ENCODE measurements around the gene RNF212. TPM values are rescaled to one million over a fixed set of nuclear protein-coding genes. Genes with fewer than 3 reads are reported as not detected.

Gene RNF212
- total RNA-seq, 1 donor from 2014 or later: 1.8 TPM

DNA sequence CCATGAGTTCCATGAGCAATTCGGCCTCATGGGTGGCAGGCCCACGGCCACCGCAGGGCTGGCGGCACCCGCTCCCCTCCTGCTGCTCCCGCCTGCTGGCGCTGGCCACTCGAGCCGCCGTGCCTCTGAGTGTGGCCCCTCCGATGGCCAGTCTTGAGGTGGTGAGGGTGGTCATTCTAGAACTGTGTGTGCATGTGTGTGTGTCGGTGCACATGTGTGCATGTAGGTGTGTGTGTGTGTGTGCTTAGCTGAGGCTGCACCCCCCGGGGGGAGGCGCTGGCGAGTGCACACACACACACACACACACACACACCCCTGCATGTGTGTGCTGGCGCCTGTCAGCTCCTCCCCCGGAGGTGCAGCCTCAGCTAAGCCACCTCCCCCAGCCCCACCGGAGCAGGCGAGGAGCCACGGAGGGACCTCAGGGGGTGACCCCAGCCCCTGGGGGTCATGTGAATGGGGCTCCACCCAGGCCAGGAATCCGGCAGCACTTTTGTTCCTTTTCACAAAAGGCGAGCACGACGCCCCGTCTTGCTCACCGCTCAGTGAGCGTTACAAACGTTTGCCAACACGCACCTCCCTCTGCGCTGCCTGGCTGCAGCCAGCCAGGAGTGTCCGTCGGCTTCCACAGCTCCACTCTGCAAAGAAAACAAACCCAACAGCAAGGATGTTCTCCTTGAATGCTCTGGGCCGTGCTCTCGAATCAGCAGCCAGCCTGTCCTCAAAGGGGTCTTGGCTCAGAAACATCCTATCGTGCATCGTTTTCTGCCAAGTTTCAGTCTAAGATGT lies 72.0 kb downstream of the RNF212 start:
- H3K9me3 Mint-ChIP-seq: no peaks in the 10 kb centered on the region
- DNase-seq: no peak
- H3K36me3 Mint-ChIP-seq (ENCODE audit: low read depth): no peaks in the 10 kb centered on the region
- H3K4me3 Mint-ChIP-seq: no peak overlapping the region
- H3K27me3 Mint-ChIP-seq: peaks cover 12% of the 10 kb centered on the region
- H3K4me1 Mint-ChIP-seq: peaks cover 3% of the 10 kb centered on the region
- intact Hi-C loops (cut with micrococcal nuclease): no loop called here
- no peak overlapping the region for H3K27ac Mint-ChIP-seq

DNA sequence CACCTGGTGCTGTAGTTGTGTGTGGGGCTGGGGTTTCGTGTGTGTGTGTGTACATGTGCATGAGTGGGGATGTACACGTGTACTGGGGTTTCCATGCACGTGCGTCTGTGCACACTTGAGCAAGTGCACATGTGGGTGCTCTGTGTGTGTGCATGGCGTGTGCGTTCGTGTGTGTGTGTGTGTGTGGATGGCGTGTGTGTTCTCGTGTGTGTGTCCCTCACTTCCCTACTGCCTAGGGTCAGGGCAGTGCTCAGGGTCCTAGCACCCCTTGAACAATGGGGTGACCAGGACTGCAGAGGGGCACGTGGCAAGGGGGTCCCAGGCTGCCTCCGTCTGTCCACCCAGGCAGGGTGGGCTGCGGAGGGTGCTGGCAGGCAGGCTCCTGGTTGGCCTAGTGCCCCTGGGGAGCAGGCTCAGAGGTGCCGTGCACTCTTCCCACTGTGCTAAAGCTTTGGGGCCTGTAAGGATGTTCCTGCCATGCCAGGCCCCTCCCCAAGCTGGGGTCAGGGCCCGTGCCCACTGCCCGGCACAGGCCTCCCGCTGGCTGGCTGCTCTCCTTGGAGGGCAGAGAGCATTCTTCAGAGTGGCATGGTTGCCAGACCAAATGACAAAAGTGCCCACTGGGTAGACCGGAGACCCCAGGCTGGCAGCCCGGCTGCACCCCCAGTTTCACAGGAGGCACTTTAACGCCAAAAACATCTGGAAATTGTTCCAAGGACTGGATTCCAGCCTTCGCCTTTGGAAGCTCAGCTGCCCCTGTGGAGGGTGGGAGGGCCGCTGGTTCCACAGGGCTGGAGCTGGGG lies 72.8 kb downstream of the RNF212 start:
- no peak for DNase-seq
- Mint-ChIP-seq H3K36me3 (ENCODE audit: low read depth) (no peaks in the 10 kb centered on the region), H3K9me3 (no peaks in the 10 kb centered on the region), H3K4me1 (peaks cover 3% of the 10 kb centered on the region), H3K27ac (no peak overlapping the region), H3K4me3 (no peak overlapping the region), H3K27me3 (peaks cover 11% of the 10 kb centered on the region)
- intact Hi-C loops (cut with micrococcal nuclease): no loop called here

DNA sequence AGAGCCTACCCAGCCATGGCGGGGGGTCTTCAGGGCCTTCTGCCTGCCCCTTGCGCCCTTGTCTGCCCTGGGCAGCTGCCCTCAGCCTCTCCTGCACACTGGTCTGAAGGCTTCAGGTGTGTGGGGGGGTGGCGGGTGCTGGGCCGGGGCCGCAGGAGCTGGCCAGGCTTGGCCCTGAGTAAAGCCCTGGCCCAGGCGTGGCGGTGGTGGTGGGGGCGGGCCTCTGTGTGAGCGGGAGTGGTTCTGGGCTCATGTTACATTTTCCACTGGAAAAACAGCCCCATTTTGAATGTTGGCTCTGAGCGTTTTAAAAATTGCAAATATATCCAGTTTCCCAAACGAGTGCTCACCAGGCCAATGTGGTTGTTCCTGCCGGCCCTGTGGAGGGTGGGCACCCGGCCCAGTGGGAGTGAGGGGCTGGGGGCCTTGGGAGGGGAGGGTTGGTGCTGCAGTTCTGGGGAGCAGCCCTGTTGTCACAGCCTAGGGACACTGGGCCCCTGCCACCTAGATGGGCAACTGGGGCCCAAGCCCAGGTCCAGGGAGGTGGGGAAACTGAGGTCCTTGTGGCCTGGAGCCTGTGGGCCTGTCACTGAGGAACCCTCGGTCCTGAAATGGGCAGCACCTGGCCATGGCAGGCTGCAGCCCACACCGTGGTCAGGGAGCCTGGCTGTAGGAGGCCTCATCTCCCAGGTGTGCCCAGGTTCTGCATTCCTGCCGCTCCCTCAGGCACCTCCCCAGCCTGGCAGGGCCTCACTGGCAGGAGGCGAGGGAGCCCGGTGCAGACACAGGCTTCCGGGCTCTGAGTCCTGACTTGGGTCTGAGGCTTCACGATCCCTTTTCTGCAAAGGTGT lies 73.6 kb downstream of the RNF212 start:
- intact Hi-C loops (cut with micrococcal nuclease): no loop called here
- H3K36me3 Mint-ChIP-seq (ENCODE audit: low read depth): no peaks in the 10 kb centered on the region
- peaks cover 3% of the 10 kb centered on the region for H3K4me1 Mint-ChIP-seq
- no peak for DNase-seq
- no peak overlapping the region for H3K4me3 Mint-ChIP-seq
- no peaks in the 10 kb centered on the region for H3K9me3 Mint-ChIP-seq
- H3K27ac Mint-ChIP-seq: no peak overlapping the region
- peaks cover 6% of the 10 kb centered on the region for H3K27me3 Mint-ChIP-seq

DNA sequence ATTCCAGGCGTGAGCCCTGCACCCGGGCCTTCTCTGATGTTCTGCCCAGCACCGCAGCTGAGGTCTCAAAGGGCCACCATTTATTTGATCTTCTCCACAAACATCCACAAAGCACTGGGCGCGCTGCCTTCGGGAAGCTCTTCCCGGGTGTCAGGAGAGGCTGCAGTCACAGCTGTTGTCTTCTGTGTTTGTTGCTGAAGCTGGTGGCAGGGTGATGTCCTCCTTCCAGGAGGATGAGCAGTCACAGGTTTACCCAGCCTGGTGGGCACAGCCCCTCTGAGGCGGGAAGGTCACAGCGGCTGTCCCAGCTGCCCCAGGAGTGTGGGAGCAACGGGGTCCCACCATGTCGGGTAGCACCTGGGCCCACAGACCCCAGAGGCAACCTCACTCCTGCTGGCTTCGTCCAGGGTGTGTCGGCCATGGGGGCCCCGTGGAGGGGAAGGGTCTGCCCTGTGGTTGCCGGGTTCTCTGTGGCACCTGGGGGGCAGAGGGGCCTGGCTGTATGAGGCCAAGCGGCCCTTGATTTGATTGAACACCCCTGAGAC lies 74.3 kb downstream of the RNF212 start:
- H3K4me1 Mint-ChIP-seq: peaks cover 3% of the 10 kb centered on the region
- no peaks in the 10 kb centered on the region for H3K9me3 Mint-ChIP-seq
- intact Hi-C loops (cut with micrococcal nuclease): no loop called here
- H3K36me3 Mint-ChIP-seq (ENCODE audit: low read depth): no peaks in the 10 kb centered on the region
- no peak overlapping the region for H3K27ac Mint-ChIP-seq
- no peak for DNase-seq
- H3K27me3 Mint-ChIP-seq: peaks cover 5% of the 10 kb centered on the region
- no peak overlapping the region for H3K4me3 Mint-ChIP-seq

DNA sequence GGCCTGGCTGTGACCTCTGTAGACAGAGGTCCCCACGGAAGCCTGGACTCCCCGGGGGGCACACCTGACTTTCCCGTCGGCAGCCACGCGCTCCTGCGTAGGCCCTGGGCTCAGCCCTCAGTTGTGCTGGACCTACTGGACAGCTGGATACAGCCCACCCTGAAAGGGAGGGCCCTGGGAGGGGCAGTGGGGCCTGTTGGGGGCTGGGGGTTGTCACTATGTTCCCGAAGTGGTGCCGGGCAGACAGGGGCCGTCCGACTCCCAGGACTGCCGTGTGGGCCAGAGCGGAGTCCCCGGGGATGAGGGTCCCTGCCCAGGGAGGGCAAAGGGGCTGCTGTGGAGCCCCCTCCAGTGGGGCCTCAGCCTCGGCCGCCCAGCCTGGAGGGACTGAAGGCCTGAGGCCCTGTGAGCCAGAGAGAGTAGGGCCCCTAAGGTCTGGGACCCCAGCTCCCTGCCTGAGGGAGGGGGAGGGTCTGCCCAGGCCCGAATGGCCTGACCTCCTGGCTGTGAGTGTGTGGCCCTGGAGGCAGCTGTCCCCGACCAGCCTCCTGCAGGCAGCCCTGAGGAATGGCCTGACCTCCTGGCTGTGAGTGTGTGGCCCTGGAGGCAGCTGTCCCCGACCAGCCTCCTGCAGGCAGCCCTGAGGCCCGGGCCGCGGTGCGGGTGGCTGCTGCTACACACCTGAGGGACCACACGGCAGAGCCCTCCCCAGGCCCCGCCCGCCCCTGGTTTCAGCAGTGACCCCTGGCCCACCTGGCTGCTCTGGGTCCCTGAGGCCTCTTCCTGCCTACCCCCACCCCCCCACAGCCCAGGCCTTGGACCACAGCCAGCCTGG lies 76.2 kb downstream of the RNF212 start:
- no peaks in the 10 kb centered on the region for H3K27me3 Mint-ChIP-seq
- intact Hi-C loops (cut with micrococcal nuclease): no loop called here
- H3K9me3 Mint-ChIP-seq: no peaks in the 10 kb centered on the region
- H3K4me1 Mint-ChIP-seq: no peaks in the 10 kb centered on the region
- no peak overlapping the region for H3K4me3 Mint-ChIP-seq
- DNase-seq: no peak
- no peak overlapping the region for H3K27ac Mint-ChIP-seq
- no peaks in the 10 kb centered on the region for H3K36me3 Mint-ChIP-seq (ENCODE audit: low read depth)

DNA sequence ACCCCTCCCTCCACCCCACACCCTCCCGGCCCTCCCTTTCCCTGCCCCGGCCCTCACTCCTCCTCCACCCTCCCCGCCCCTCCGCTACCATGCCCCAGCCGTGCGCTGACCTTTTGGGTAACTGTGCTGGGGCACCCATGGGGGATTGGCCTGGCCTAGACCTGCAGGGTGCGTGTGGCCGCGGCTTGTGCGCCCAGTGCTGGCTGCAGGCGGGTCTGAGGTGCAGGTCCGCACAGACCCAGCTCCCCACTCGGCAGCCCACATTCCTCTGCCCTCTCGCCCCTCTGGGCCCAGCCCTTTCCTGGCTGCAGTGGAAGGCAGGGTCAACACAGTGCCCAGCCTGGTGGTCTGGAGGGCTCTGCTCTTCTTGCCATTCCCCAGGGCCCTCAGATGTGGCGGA lies 77.3 kb downstream of the RNF212 start:
- H3K36me3 Mint-ChIP-seq (ENCODE audit: low read depth): no peaks in the 10 kb centered on the region
- H3K27me3 Mint-ChIP-seq: no peaks in the 10 kb centered on the region
- no peaks in the 10 kb centered on the region for H3K4me1 Mint-ChIP-seq
- no peaks in the 10 kb centered on the region for H3K9me3 Mint-ChIP-seq
- H3K4me3 Mint-ChIP-seq: no peak overlapping the region
- no peak for DNase-seq
- no peak overlapping the region for H3K27ac Mint-ChIP-seq
- intact Hi-C loops (cut with micrococcal nuclease): no loop called here

DNA sequence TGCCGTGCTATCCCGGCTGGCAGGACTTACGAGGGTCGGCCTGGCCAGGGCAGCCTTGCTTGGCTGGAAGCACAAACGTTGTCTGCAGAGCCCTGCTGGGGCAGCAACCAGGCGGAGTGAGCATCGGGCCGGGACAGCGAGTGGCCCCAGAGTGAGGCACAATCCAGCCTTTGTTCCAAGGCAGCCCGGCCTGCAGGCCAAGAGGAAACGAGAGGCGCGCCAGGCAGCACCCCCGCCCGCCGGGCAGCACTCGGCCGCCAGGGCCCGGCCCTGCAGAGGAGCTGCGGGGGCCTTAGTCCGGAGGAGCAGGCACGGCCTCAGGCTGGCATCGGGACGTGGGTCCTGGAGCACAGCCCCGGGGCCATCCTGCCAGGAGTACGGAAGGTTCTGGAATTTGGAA lies 77.9 kb downstream of the RNF212 start:
- H3K27me3 Mint-ChIP-seq: no peaks in the 10 kb centered on the region
- no peaks in the 10 kb centered on the region for H3K4me1 Mint-ChIP-seq
- no peaks in the 10 kb centered on the region for H3K36me3 Mint-ChIP-seq (ENCODE audit: low read depth)
- intact Hi-C loops (cut with micrococcal nuclease): no loop called here
- no peak for DNase-seq
- no peaks in the 10 kb centered on the region for H3K9me3 Mint-ChIP-seq
- H3K27ac Mint-ChIP-seq: no peak overlapping the region
- H3K4me3 Mint-ChIP-seq: no peak overlapping the region

DNA sequence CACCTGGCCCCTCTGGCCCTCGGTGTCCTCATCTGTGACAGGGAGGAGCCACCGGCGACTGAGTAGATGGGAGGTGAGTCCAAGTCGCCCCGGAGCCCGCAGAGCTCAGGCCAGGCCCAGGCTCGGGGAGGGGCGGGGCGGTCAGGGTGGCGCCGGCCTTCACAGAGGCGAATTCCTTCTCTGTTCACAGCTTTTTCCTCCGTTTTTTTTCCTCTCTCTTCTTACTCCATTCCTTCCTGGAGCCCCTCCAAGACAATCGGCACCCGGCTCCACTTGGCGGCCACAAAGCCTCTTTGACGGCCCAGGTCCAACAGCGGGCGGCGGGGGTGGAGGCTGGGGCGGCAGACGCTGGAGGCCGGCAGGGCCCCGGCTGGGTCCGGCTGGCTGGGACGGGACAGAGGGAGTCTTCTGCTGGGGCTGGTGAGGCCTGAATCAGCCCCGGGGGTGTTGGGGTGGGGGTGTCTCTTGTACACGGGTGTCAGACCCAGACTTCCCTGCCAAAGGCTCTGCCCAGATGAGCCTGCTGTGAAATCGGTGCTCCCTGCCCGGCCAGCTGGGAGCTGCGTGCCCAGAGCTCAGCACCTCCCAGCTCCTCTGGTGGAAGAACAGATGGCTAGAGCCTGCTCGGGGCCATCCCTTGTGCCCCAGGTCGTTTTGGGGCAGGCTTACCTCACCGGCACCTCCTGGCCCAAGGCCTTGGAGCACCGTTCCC lies 79.4 kb downstream of the RNF212 start:
- no peak overlapping the region for H3K27ac Mint-ChIP-seq
- H3K4me3 Mint-ChIP-seq: no peak overlapping the region
- no peaks in the 10 kb centered on the region for H3K36me3 Mint-ChIP-seq (ENCODE audit: low read depth)
- no peak for DNase-seq
- no peaks in the 10 kb centered on the region for H3K9me3 Mint-ChIP-seq
- H3K4me1 Mint-ChIP-seq: no peaks in the 10 kb centered on the region
- intact Hi-C loops (cut with micrococcal nuclease): no loop called here
- H3K27me3 Mint-ChIP-seq: no peaks in the 10 kb centered on the region

DNA sequence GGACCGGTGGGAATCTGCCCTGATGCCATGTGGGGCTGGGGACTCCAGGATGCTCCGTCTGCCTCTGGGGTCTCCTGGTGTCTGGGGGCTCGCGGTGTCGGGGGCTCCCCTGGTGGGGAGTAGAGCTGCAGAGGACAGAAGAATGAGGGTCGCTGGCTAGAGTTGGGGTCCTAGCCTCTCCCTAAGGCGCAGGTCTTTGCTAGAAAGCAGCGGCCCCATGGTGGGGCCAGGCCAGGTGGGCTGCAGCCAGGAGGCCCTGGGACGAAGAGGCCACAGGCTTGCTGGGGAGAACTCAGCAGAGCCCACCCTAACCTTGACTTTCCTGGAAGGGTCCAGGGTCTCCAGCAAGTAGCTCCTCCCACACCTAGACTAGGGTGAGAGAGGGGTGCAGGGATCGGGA lies 80.5 kb downstream of the RNF212 start:
- no peaks in the 10 kb centered on the region for H3K9me3 Mint-ChIP-seq
- no peak overlapping the region for H3K27ac Mint-ChIP-seq
- H3K27me3 Mint-ChIP-seq: no peaks in the 10 kb centered on the region
- H3K36me3 Mint-ChIP-seq (ENCODE audit: low read depth): no peaks in the 10 kb centered on the region
- no peak for DNase-seq
- no peaks in the 10 kb centered on the region for H3K4me1 Mint-ChIP-seq
- intact Hi-C loops (cut with micrococcal nuclease): no loop called here
- H3K4me3 Mint-ChIP-seq: no peak overlapping the region

DNA sequence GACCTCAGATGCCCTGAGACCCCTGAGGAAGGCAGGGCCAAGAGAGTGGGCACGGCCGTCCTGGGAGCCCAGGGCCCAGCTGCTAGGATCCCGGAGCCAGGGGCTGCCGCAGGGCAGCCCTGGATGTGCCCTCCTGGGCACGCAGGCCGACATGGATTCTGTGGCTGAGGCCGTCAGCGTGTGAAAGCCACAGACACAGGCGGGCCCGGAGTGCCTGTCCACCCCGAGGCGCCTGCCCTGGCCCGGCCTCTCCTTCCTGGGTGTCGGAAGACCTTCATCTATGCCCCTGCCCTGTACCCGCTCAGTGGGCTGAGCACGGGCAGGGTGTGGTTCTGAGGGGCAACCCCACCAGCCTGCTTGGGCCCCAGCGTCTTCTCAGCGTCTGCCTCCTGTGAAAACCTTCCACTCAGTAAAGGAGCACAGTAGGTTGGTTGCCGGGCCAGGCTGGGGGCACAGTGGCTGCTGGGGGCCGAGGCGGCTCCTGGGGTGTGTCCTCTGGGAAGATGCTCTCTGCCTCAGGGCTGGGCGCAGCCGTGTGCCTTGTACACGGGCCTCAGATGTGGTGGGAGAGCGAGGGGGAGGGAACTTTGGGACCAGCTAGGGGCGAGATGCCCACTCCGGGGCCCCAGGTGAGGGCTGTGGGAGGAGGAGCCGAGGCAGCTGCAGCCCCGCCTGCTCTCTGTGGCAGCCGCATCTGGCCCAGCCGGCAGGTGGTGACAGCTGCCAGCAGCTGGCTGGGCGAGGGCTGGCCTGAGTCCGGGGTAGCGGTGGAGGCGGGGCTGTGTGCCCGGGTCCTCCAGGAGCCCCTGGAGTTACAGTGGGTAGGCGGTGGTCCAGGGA lies 81.2 kb downstream of the RNF212 start:
- DNase-seq: no peak
- intact Hi-C loops (cut with micrococcal nuclease): no loop called here
- H3K36me3 Mint-ChIP-seq (ENCODE audit: low read depth): no peaks in the 10 kb centered on the region
- H3K9me3 Mint-ChIP-seq: no peaks in the 10 kb centered on the region
- no peaks in the 10 kb centered on the region for H3K27me3 Mint-ChIP-seq
- no peak overlapping the region for H3K27ac Mint-ChIP-seq
- H3K4me1 Mint-ChIP-seq: no peaks in the 10 kb centered on the region
- no peak overlapping the region for H3K4me3 Mint-ChIP-seq

DNA sequence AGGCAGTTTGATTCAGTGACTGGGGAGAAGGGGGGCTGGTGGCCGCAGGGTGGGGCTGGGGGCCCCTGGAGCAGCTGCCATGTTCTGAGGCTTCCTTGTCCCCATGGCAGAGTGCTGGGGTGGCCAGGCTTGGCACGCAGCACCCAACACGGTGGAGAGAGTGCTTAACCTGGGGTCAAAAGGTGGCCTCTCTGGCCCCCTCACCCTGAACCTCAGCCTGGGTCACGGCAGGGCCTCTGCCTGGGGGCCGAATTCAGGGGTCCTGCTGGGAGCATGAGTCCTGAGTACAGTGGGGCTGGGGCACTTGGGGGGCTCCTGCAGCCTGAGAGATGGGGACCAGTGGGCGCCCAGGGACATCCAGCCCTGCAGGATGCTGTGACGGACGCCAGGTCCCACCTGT lies 82.0 kb downstream of the RNF212 start:
- no peaks in the 10 kb centered on the region for H3K27me3 Mint-ChIP-seq

DNA sequence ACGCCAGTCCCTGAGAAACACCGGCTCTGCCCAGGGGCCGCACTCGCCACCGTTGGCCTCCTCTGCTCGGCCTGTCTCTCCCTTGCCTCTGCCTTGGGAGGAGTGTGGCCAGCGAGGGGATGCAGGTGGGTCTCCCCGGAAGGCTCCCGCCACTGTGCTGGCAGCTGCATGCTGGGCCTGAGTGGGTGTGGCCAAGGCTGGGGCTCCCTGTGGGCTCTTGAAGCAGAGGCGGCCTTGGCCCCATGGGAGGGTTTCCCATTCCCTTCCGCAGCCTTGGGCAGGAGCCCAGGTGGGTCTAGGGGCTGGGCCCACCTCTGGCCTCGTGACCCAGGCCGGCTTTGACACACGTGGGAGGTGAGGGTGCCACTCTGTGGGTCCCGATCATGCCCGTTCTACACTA lies 82.8 kb downstream of the RNF212 start:
- Mint-ChIP-seq H3K27me3 (no peaks in the 10 kb centered on the region), H3K27ac (no peak overlapping the region), H3K4me3 (no peak overlapping the region), H3K9me3 (no peaks in the 10 kb centered on the region), H3K36me3 (ENCODE audit: low read depth) (peaks cover under 1% of the 10 kb centered on the region), H3K4me1 (peaks cover 6% of the 10 kb centered on the region)
- DNase-seq: no peak
- intact Hi-C loops (cut with micrococcal nuclease): no loop called here

More for the DNA sequence above, 82.0 kb downstream of the RNF212 start:
- intact Hi-C loops (cut with micrococcal nuclease): no loop called here
- H3K4me3 Mint-ChIP-seq: no peak overlapping the region
- no peak for DNase-seq
- no peaks in the 10 kb centered on the region for H3K36me3 Mint-ChIP-seq (ENCODE audit: low read depth)
- H3K4me1 Mint-ChIP-seq: no peaks in the 10 kb centered on the region
- H3K27ac Mint-ChIP-seq: no peak overlapping the region
- H3K9me3 Mint-ChIP-seq: no peaks in the 10 kb centered on the region

Measured in activated CD4-positive, alpha-beta T cell treated with anti-CD3 and anti-CD28 coated beads, Interleukin-2, amount 10 ng/mL, durations not matched to agents 24 days and 14 days (primary cell).